CD4-positive, CD25-positive, alpha-beta regulatory T cell (primary cell): Measurements from ENCODE around the gene LRTM2. TPM values are rescaled to one million over a fixed set of nuclear protein-coding genes. Genes with fewer than 3 reads are reported as not detected.

Source experiments
- ATAC-seq, 2 donors: fragments of 150-1000 bp; cut with Tn5 transposase; one replicate each; pipeline ENCODE4 v1.10.0; 2021; ENCODE audit warnings: low read depth in 2 of 2, moderate number of reproducible peaks in 2 of 2, moderate library complexity in 1 of 2
- DNase-seq, 3 donors: peaks; one replicate each; pipeline versions ENCODE4 v3.0.0 to v3.0.0-alpha.2; 2012 to 2022; ENCODE audit warnings: mixed read lengths in 1 of 3
- H3K27ac ChIP-seq: one replicate; pipeline ENCODE4 v1.7.0; 2013; ENCODE audit warnings: mild to moderate bottlenecking, low read length; ENCODE audit not compliant: insufficient read depth, poor library complexity, severe bottlenecking
- H3K27me3 ChIP-seq: one replicate; pipeline ENCODE4 v1.7.0; 2013; ENCODE audit warnings: low read length; ENCODE audit not compliant: control insufficient read depth, insufficient read depth
- H3K36me3 ChIP-seq: one replicate; pipeline ENCODE4 v1.7.0; 2013; ENCODE audit warnings: mild to moderate bottlenecking, low read length, moderate library complexity; ENCODE audit not compliant: control insufficient read depth, insufficient read depth
- H3K4me1 ChIP-seq: 2 replicates; pipeline ENCODE4 v1.7.0; 2013; ENCODE audit warnings: mild to moderate bottlenecking, low read length; ENCODE audit not compliant: insufficient read depth, control insufficient read depth, poor library complexity, severe bottlenecking
- H3K4me3 ChIP-seq: one replicate; pipeline ENCODE4 v1.7.0; 2013; ENCODE audit warnings: low read depth, mild to moderate bottlenecking, low read length, moderate library complexity
- H3K9me3 ChIP-seq, 2 experiments: 1 replicate in 1 of 2; 2 replicates in 1 of 2; pipeline ENCODE4 v1.7.0; 2013; ENCODE audit warnings: low read length in 2 of 2, mild to moderate bottlenecking in 1 of 2, moderate library complexity in 1 of 2; ENCODE audit not compliant: control insufficient read depth in 2 of 2
- H3K27ac Mint-ChIP-seq, 3 donors: one replicate each; pipeline ENCODE4 v1.8.0; 2020 to 2022; ENCODE audit warnings: mild to moderate bottlenecking in 3 of 3, mixed read lengths in 3 of 3, moderate library complexity in 2 of 3
- H3K27me3 Mint-ChIP-seq: one replicate; pipeline ENCODE4 v1.8.0; 2022; ENCODE audit warnings: mild to moderate bottlenecking, mixed read lengths
- H3K36me3 Mint-ChIP-seq: one replicate; pipeline ENCODE4 v1.8.0; 2020; ENCODE audit warnings: mixed read lengths
- H3K4me1 Mint-ChIP-seq, 4 donors: one replicate each; pipeline ENCODE4 v1.8.0; 2020 to 2022; ENCODE audit warnings: mixed read lengths in 4 of 4, mild to moderate bottlenecking in 1 of 4
- H3K4me3 Mint-ChIP-seq, 4 donors: one replicate each; pipeline ENCODE4 v1.8.0; 2020 to 2022; ENCODE audit warnings: mild to moderate bottlenecking in 4 of 4, mixed read lengths in 4 of 4, moderate library complexity in 3 of 4
- H3K9me3 Mint-ChIP-seq, 7 donors: one replicate each; pipeline ENCODE4 v1.8.0; 2020 to 2022; ENCODE audit warnings: mixed read lengths in 7 of 7, mild to moderate bottlenecking in 3 of 7, moderate library complexity in 2 of 7
- polyA plus RNA-seq, 4 donors: library from polyadenylated mRNA; unstranded; fragments of 300-500 nt; fragmentation: Illumina TruSeq; gene quantifications; one replicate each; pipeline ENCODE4 v1.2.3, GENCODE V29; 2021
- total RNA-seq: library from RNA; stranded (reverse); gene quantifications from one replicate; pipeline ENCODE4 v1.2.3, GENCODE V29; 2022

Gene LRTM2
- total RNA-seq (not detected), polyA plus RNA-seq (not detected)

GRCh38 chr12:1820191-1820895, at the start of gene LRTM2:
LRTM2 (plus strand) TSS chr12:1820565; CDS start chr12:1828149, 7,584 bp downstream.
- Histone ChIP-seq H3K36me3 (no peaks in the 10 kb centered on the region), H3K4me1 (no peaks in the 10 kb centered on the region), H3K27ac (no peak within 1 kb of the TSS), H3K27me3 (no peaks in the 10 kb centered on the region), H3K9me3 (no peaks in the 10 kb centered on the region), H3K4me3 (no peak within 1 kb of the TSS)
- peaks cover 0 to 4% (median 0%) of the 10 kb centered on the region in 7 donors for H3K9me3 Mint-ChIP-seq
- ATAC-seq (no peak), DNase-seq (no peak)
- H3K36me3 Mint-ChIP-seq, result no peaks in the 10 kb centered on the region
- H3K27me3 Mint-ChIP-seq, result peaks cover 37% of the 10 kb centered on the region
- no peak within 1 kb of the TSS for H3K27ac Mint-ChIP-seq
- no peak within 1 kb of the TSS for H3K4me3 Mint-ChIP-seq
- peaks cover 0 to 4% (median 0%) of the 10 kb centered on the region in 4 donors for H3K4me1 Mint-ChIP-seq

- peaks cover 43% of the 10 kb centered on the region for H3K36me3 Mint-ChIP-seq
Measured at GRCh38 chr12:1773937-1774655, 46.3 kb upstream of the LRTM2 start.

GRCh38 chr12:1776170-1776921, 44.0 kb upstream of the LRTM2 start:
- Mint-ChIP-seq H3K9me3 (no peaks in the 10 kb centered on the region), H3K36me3 (peaks cover 53% of the 10 kb centered on the region), H3K4me3 (peak overlapping the region in 1 of 4 donors; percentile 34), H3K27ac (peak overlapping the region in 1 of 3 donors; percentile 24), H3K4me1 (peaks cover 16 to 30% (median 24%) of the 10 kb centered on the region in 4 donors), H3K27me3 (no peaks in the 10 kb centered on the region)
- Histone ChIP-seq H3K27me3 (no peaks in the 10 kb centered on the region), H3K36me3 (peaks cover 50% of the 10 kb centered on the region), H3K4me3 (no peak overlapping the region), H3K4me1 (no peaks in the 10 kb centered on the region), H3K9me3 (no peaks in the 10 kb centered on the region), H3K27ac (no peak overlapping the region)
- ATAC-seq, result no peak
- DNase-seq, result no peak

More at GRCh38 chr12:1773937-1774655, 46.3 kb upstream of the LRTM2 start:
- H3K27ac Mint-ChIP-seq, result peak overlapping the region in 2 of 3 donors; percentile 13 to 25
- H3K4me1 ChIP-seq, result no peaks in the 10 kb centered on the region
- DNase-seq (no peak), ATAC-seq (no peak)
- H3K4me3 ChIP-seq, result no peak overlapping the region
- H3K27me3 Mint-ChIP-seq, result no peaks in the 10 kb centered on the region
- no peaks in the 10 kb centered on the region for H3K9me3 Mint-ChIP-seq
- no peak overlapping the region for H3K4me3 Mint-ChIP-seq
- H3K4me1 Mint-ChIP-seq, result peaks cover 16 to 32% (median 24%) of the 10 kb centered on the region in 4 donors
- H3K27ac ChIP-seq, result no peak overlapping the region
- no peaks in the 10 kb centered on the region for H3K9me3 ChIP-seq
- H3K36me3 ChIP-seq, result peaks cover 41% of the 10 kb centered on the region
- H3K27me3 ChIP-seq, result no peaks in the 10 kb centered on the region

GRCh38 chr12:1777798-1778197, 42.6 kb upstream of the LRTM2 start:
- Mint-ChIP-seq H3K4me1 (peaks cover 12 to 27% (median 22%) of the 10 kb centered on the region in 4 donors), H3K27me3 (no peaks in the 10 kb centered on the region), H3K36me3 (peaks cover 51% of the 10 kb centered on the region), H3K9me3 (no peaks in the 10 kb centered on the region), H3K4me3 (no peak overlapping the region), H3K27ac (no peak overlapping the region)
- H3K27ac ChIP-seq, result no peak overlapping the region
- H3K27me3 ChIP-seq, result no peaks in the 10 kb centered on the region
- H3K4me1 ChIP-seq, result no peaks in the 10 kb centered on the region
- DNase-seq, result no peak
- ATAC-seq, result no peak
- H3K36me3 ChIP-seq, result peaks cover 57% of the 10 kb centered on the region
- no peaks in the 10 kb centered on the region for H3K9me3 ChIP-seq
- H3K4me3 ChIP-seq, result no peak overlapping the region

- Histone ChIP-seq H3K4me3 (no peak overlapping the region), H3K9me3 (no peaks in the 10 kb centered on the region), H3K27ac (no peak overlapping the region), H3K27me3 (no peaks in the 10 kb centered on the region), H3K36me3 (peaks cover 53% of the 10 kb centered on the region), H3K4me1 (no peaks in the 10 kb centered on the region)
- H3K4me3 Mint-ChIP-seq, result no peak overlapping the region
- H3K27ac Mint-ChIP-seq, result no peak overlapping the region
- no peak for ATAC-seq
- H3K4me1 Mint-ChIP-seq, result peaks cover 8 to 24% (median 17%) of the 10 kb centered on the region in 4 donors
- no peaks in the 10 kb centered on the region for H3K27me3 Mint-ChIP-seq
- DNase-seq, result no peak
- peaks cover 46% of the 10 kb centered on the region for H3K36me3 Mint-ChIP-seq
- H3K9me3 Mint-ChIP-seq, result no peaks in the 10 kb centered on the region
Measured at GRCh38 chr12:1778911-1779310, 41.5 kb upstream of the LRTM2 start.

GRCh38 chr12:1779783-1780182, 40.6 kb upstream of the LRTM2 start:
- Histone ChIP-seq H3K36me3 (peaks cover 55% of the 10 kb centered on the region), H3K9me3 (no peaks in the 10 kb centered on the region), H3K4me1 (no peaks in the 10 kb centered on the region), H3K4me3 (no peak overlapping the region), H3K27me3 (no peaks in the 10 kb centered on the region), H3K27ac (no peak overlapping the region)
- ATAC-seq (no peak), DNase-seq (no peak)
- Mint-ChIP-seq H3K36me3 (peaks cover 46% of the 10 kb centered on the region), H3K4me1 (peaks cover 8 to 18% (median 15%) of the 10 kb centered on the region in 4 donors), H3K27ac (no peak overlapping the region), H3K4me3 (no peak overlapping the region), H3K27me3 (no peaks in the 10 kb centered on the region), H3K9me3 (no peaks in the 10 kb centered on the region)

GRCh38 chr12:1781772-1782171, 38.6 kb upstream of the LRTM2 start:
- Histone ChIP-seq H3K27me3 (no peaks in the 10 kb centered on the region), H3K4me1 (no peaks in the 10 kb centered on the region), H3K36me3 (peaks cover 64% of the 10 kb centered on the region), H3K27ac (no peak overlapping the region), H3K9me3 (no peaks in the 10 kb centered on the region), H3K4me3 (no peak overlapping the region)
- Mint-ChIP-seq H3K4me3 (no peak overlapping the region), H3K9me3 (no peaks in the 10 kb centered on the region), H3K36me3 (peaks cover 47% of the 10 kb centered on the region), H3K4me1 (peaks cover 0 to 7% (median 4%) of the 10 kb centered on the region in 4 donors), H3K27me3 (no peaks in the 10 kb centered on the region), H3K27ac (no peak overlapping the region)
- ATAC-seq (no peak), DNase-seq (no peak)
